Neural cell (in vitro differentiated cells): ENCODE measurements around the gene TLE4. TPM values are rescaled to one million over a fixed set of nuclear protein-coding genes. Genes with fewer than 3 reads are reported as not detected.

ENCODE experiments used
- H2AFZ ChIP-seq: fragments of 200-600, 300-800 bp; sonication (generic), shearing (Covaris generic); 2 replicates; pipeline ENCODE4 v1.6.0; 2014; ENCODE audit warnings: low read depth, mild to moderate bottlenecking, antibody characterized with exemption, low read length, moderate library complexity
- H3F3A ChIP-seq: fragments of 200-600 bp; shearing (Covaris generic); 2 replicates; pipeline ENCODE4 v1.6.1; 2016; ENCODE audit warnings: mild to moderate bottlenecking, moderate library complexity, mixed read lengths, antibody characterized with exemption, low read length; ENCODE audit not compliant: insufficient read depth, poor library complexity, severe bottlenecking
- H3K27ac ChIP-seq: fragments of 200-600, 300-800 bp; sonication (generic), shearing (Covaris generic); 2 replicates; pipeline ENCODE4 v1.5.1; 2014; ENCODE audit warnings: mild to moderate bottlenecking, low read length, moderate library complexity
- H3K27me3 ChIP-seq: fragments of 300-800, 200-600 bp; sonication (generic), shearing (Covaris generic); 2 replicates; pipeline ENCODE4 v1.6.0; 2014; ENCODE audit warnings: mild to moderate bottlenecking, low read depth, low read length, moderate library complexity; ENCODE audit not compliant: insufficient read depth
- H3K36me3 ChIP-seq: fragments of 300-800, 200-600 bp; sonication (generic), shearing (Covaris generic); 2 replicates; pipeline ENCODE4 v1.5.1; 2014; ENCODE audit warnings: mild to moderate bottlenecking, antibody characterized with exemption, low read length, moderate library complexity; ENCODE audit not compliant: insufficient read depth
- H3K4me2 ChIP-seq: fragments of 300-800, 200-600 bp; sonication (generic), shearing (Covaris generic); 2 replicates; pipeline ENCODE4 v1.6.0; 2014; ENCODE audit warnings: mild to moderate bottlenecking, low read length
- H3K4me3 ChIP-seq: fragments of 300-800, 200-600 bp; sonication (generic), shearing (Covaris generic); 2 replicates; pipeline ENCODE4 v1.5.1; 2014; ENCODE audit warnings: mild to moderate bottlenecking, low read length, moderate library complexity
- H3K79me2 ChIP-seq: fragments of 200-600 bp; shearing (Covaris generic); replicated peaks from 2 replicates; pipeline ENCODE4 v1.6.0; 2014; ENCODE audit warnings: mild to moderate bottlenecking, low read length, moderate library complexity; ENCODE audit not compliant: insufficient read depth
- H3K9ac ChIP-seq: fragments of 300-800, 200-600 bp; sonication (generic), shearing (Covaris generic); 2 replicates; pipeline ENCODE4 v1.6.1; 2016; ENCODE audit warnings: mild to moderate bottlenecking, low read length, mixed read lengths
- H3K9me2 ChIP-seq: fragments of 200-600 bp; shearing (Covaris generic); 2 replicates; pipeline ENCODE4 v1.6.1; 2016; ENCODE audit warnings: mild to moderate bottlenecking, low read length, mixed read lengths; ENCODE audit not compliant: insufficient read depth
- H3K9me3 ChIP-seq: fragments of 200-600, 300-800 bp; sonication (generic), shearing (Covaris generic); 2 replicates; pipeline ENCODE4 v1.6.1; 2016; ENCODE audit warnings: mild to moderate bottlenecking, mixed run types, low read length, moderate library complexity, mixed read lengths
- H4K20me1 ChIP-seq: fragments of 200-600 bp; shearing (Covaris generic); 2 replicates; pipeline ENCODE4 v1.6.1; 2016; ENCODE audit warnings: mild to moderate bottlenecking, mixed run types; ENCODE audit not compliant: insufficient read depth
- CTCF ChIP-seq: fragments of 450-650 bp; IDR thresholded peaks from 2 replicates; pipeline ENCODE4 v1.5.1; 2014; ENCODE audit warnings: antibody characterized with exemption, mild to moderate bottlenecking, moderate library complexity; ENCODE audit not compliant: poor library complexity, severe bottlenecking
- EP300 ChIP-seq: fragments of 450-650 bp; conservative IDR thresholded peaks from 2 replicates; pipeline ENCODE4 v1.6.1; 2014; ENCODE audit warnings: antibody characterized with exemption, mild to moderate bottlenecking, moderate library complexity; ENCODE audit not compliant: poor library complexity, severe bottlenecking
- EZH2 ChIP-seq: fragments of 200-600, 300-800 bp; shearing (Covaris generic), sonication (generic); IDR thresholded peaks from 2 replicates; pipeline ENCODE4 v1.6.1; 2014; ENCODE audit warnings: antibody characterized with exemption, low read length, borderline replicate concordance, mild to moderate bottlenecking; ENCODE audit not compliant: insufficient read depth, poor library complexity, severe bottlenecking
- MXI1 ChIP-seq: fragments of 450-650 bp; conservative IDR thresholded peaks from 2 replicates; pipeline ENCODE4 v1.6.1; 2014; ENCODE audit warnings: antibody characterized with exemption, mild to moderate bottlenecking; ENCODE audit not compliant: poor library complexity, severe bottlenecking
- POLR2AphosphoS5 ChIP-seq: IDR thresholded peaks from 2 replicates; pipeline ENCODE4 v1.6.1; 2012
- RAD21 ChIP-seq: fragments of 450-650 bp; conservative IDR thresholded peaks from 2 replicates; pipeline ENCODE4 v1.6.1; 2014; ENCODE audit warnings: antibody characterized with exemption, mild to moderate bottlenecking, moderate library complexity
- REST ChIP-seq: IDR thresholded peaks from 2 replicates; pipeline ENCODE4 v1.6.1; 2012; ENCODE audit warnings: borderline replicate concordance
- SMC3 ChIP-seq: fragments of 450-650 bp; conservative IDR thresholded peaks from 2 replicates; pipeline ENCODE4 v1.6.1; 2014; ENCODE audit warnings: antibody characterized with exemption, mild to moderate bottlenecking, moderate library complexity; ENCODE audit not compliant: poor library complexity
- TAF1 ChIP-seq: IDR thresholded peaks from 2 replicates; pipeline ENCODE4 v1.6.1; 2012; ENCODE audit warnings: low read depth
- polyA plus RNA-seq: library from polyadenylated mRNA; depleted of rRNA; stranded (reverse); fragments of >200 nt; gene quantifications from 2 replicates; pipeline ENCODE4 v1.2.3, GENCODE V29; 2014

Gene TLE4
- polyA plus RNA-seq, 1 donor from 2014 or later = 143 TPM

DNA sequence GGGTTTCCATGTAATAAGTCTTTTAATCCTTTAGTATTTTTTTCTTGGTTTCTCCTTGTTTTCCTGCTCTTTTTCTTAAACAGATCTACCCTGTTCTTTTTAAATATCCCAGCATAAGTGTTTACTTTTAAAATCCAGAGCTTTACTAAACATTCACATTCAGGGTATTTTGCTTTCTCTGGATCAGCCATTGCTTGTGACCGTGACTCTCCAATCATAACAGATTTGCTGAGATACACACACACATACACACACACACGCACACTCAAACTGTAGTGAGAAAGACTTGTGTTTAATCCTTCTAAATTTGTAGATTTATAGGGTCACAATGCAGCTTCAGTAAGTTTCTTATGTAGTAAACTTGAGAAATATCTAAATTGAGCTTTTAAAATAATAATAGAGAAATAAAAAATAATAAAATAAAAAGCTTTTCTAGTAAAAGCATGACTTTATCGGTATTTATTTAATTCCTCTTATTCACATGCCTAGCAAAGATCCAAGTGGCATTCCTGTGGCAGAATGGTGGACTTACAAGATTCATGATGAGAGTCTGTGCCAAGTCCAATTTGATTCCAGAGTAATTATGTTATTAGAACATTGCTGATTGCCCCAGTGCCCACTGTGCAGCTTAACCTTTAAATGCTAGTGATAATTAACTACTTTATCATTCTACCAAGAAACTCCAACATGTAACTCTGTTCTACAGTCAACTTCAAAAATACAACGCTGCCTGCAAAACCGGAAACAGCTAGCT is 129.0 kb downstream of the TLE4 start:
- H3K9me2 ChIP-seq = no peaks in the 10 kb centered on the region
- no peaks in the 10 kb centered on the region for H3F3A ChIP-seq
- H3K4me2 ChIP-seq = no peak overlapping the region
- no peaks in the 10 kb centered on the region for H3K27me3 ChIP-seq
- H3K4me3 ChIP-seq = no peak overlapping the region
- H3K27ac ChIP-seq = no peak overlapping the region
- H3K9ac ChIP-seq = no peak overlapping the region
- H2AFZ ChIP-seq = no peak overlapping the region
- no peaks in the 10 kb centered on the region for H3K9me3 ChIP-seq
- TF ChIP-seq CTCF (no peak), REST (no peak), SMC3 (no peak)
- H3K36me3 ChIP-seq = peaks cover 14% of the 10 kb centered on the region
- peaks cover 31% of the 10 kb centered on the region for H3K79me2 ChIP-seq
- H4K20me1 ChIP-seq = no peaks in the 10 kb centered on the region

DNA sequence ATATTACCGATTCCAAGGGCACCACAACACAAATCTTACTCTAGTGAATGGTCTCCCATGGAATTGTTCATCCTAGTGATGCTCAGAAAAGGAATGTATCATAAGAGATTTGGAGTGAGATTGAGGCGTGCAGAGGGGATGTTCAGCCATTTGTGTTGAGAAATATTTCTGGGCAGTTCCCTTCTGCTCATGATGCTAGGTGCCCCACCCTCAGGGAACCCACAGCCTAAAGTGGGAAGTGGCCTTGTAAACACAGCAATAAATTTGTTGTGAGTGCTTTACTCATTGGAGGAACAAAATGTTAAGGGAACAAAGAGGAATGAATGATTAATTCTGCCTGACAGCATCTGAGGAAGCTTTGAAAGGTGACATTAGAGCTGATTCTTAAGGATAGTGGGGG is 129.9 kb downstream of the TLE4 start:
- Histone ChIP-seq H2AFZ (no peak overlapping the region), H4K20me1 (no peaks in the 10 kb centered on the region), H3F3A (no peaks in the 10 kb centered on the region), H3K9me3 (no peaks in the 10 kb centered on the region), H3K9ac (no peak overlapping the region), H3K9me2 (no peaks in the 10 kb centered on the region), H3K79me2 (peaks cover 27% of the 10 kb centered on the region), H3K27me3 (no peaks in the 10 kb centered on the region), H3K36me3 (peaks cover 17% of the 10 kb centered on the region), H3K4me2 (no peak overlapping the region), H3K27ac (no peak overlapping the region), H3K4me3 (no peak overlapping the region)
- TF ChIP-seq TAF1 = no peak
- no peak for TF ChIP-seq POLR2AphosphoS5
- no peak for TF ChIP-seq CTCF
- TF ChIP-seq REST = no peak
- TF ChIP-seq SMC3 = no peak
- no peak for TF ChIP-seq EP300
- no peak for TF ChIP-seq EZH2
- TF ChIP-seq MXI1 = no peak
- no peak for TF ChIP-seq RAD21
